Testis (tissue), 3 donors: ENCODE measurements around the gene TAS1R1. TPM values are rescaled to one million over a fixed set of nuclear protein-coding genes. Genes with fewer than 3 reads are reported as not detected.

ENCODE experiments used
- DNase-seq: peaks from one replicate; pipeline ENCODE4 v3.0.0-alpha.2; 2019
- H3K27ac ChIP-seq, 2 donors: fragments of 200-600 bp; sonication (generic); one replicate each; pipeline ENCODE4 v1.5.1; 2019
- H3K27me3 ChIP-seq: fragments of 200-600 bp; sonication (generic); one replicate; pipeline ENCODE4 v1.5.1; 2019
- H3K36me3 ChIP-seq: fragments of 200-600 bp; sonication (generic); one replicate; pipeline ENCODE4 v1.5.1; 2017; ENCODE audit warnings: low read depth; ENCODE audit errors: missing control alignments
- H3K4me1 ChIP-seq: fragments of 200-600 bp; sonication (generic); one replicate; pipeline ENCODE4 v1.5.1; 2019
- H3K4me3 ChIP-seq, 2 donors: fragments of 200-600 bp; sonication (generic); one replicate each; pipeline ENCODE4 v1.5.1; 2017 to 2019
- H3K9me3 ChIP-seq: fragments of 200-600 bp; sonication (generic); one replicate; pipeline ENCODE4 v1.5.1; 2017
- POLR2A ChIP-seq: fragments of 450-650 bp; IDR thresholded peaks from one replicate; pipeline ENCODE4 v1.6.1; 2017; ENCODE audit warnings: antibody characterized with exemption, mild to moderate bottlenecking, moderate library complexity
- WGBS, 2 donors: methylation state at CpG; one replicate each; pipeline ENCODE4 v1.1.5; 2018; 5-methylcytosine and 5-hydroxymethylcytosine counted together
- intact Hi-C: fragments of 100-400 bp; cut with DNase I; formaldehyde crosslinking; loops from one replicate; pipeline ENCODE4 v1.15.1; 2023; ENCODE audit warnings: low total_unique reads
- polyA plus RNA-seq: library from polyadenylated mRNA; stranded (reverse); fragments of 350-450 nt; fragmentation: Illumina TruSeq; extraction: RNeasy Lipid Tissue Mini Kit (QIAGEN cat#74804); gene quantifications from one replicate; pipeline ENCODE4 v1.2.3, GENCODE V29; 2014; ENCODE audit warnings: low read depth, low replicate concordance; ENCODE audit not compliant: insufficient read depth
- total RNA-seq, 2 donors: library from RNA; depleted of rRNA; stranded (reverse); fragments of >200 nt; gene quantifications; one replicate each; pipeline ENCODE4 v1.2.3, GENCODE V29; 2016
- TF ChIP-seq, protein P1 (sequence below), 3 experiments: fragments of 450-650 bp in 2 of 3; fragments of 200-600 bp in 1 of 3; sonication (generic) in 1 of 3; IDR thresholded peaks; one replicate each; pipeline ENCODE4 v1.5.1; 2016 to 2019; ENCODE audit warnings: antibody characterized with exemption in 3 of 3, mild to moderate bottlenecking in 2 of 3, moderate library complexity in 1 of 3

Gene TAS1R1
- total and polyA plus RNA-seq, 3 donors from 2014 or later, result 5.1 to 5.6 (median 5.3) TPM

DNA sequence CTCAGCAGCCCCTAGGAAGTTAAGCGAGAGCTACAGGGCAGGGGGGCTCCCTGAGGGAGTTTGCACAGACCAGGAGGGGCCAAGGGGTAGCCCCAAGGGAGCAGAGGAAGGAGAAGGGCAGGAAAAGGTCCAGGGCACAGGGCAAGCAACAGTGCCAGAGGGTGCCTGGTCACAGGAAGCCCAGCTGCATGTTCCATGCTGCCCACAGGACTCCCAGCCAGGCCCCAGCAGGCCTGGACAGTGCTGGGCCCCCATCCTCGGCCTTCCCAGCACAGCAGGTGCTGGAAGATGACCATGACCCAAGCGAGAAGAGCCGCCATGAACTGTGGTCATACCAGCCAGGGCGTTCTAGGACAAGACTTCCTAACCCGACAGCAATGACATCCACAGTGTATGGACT lies 36.5 kb downstream of the TAS1R1 start:
- no peak for DNase-seq
- Histone ChIP-seq H3K27ac (peak overlapping the region in 1 of 2 donors; percentile 14), H3K4me3 (no peak overlapping the region), H3K4me1 (peaks cover 13% of the 10 kb centered on the region), H3K27me3 (no peaks in the 10 kb centered on the region), H3K36me3 (no peaks in the 10 kb centered on the region), H3K9me3 (no peaks in the 10 kb centered on the region)
- WGBS, 2 donors, result 71 to 83% methylated on average over 1 to 6 of the region's 6 CpGs
- intact Hi-C loops, result no loop called here
- TF ChIP-seq, protein P1, sequence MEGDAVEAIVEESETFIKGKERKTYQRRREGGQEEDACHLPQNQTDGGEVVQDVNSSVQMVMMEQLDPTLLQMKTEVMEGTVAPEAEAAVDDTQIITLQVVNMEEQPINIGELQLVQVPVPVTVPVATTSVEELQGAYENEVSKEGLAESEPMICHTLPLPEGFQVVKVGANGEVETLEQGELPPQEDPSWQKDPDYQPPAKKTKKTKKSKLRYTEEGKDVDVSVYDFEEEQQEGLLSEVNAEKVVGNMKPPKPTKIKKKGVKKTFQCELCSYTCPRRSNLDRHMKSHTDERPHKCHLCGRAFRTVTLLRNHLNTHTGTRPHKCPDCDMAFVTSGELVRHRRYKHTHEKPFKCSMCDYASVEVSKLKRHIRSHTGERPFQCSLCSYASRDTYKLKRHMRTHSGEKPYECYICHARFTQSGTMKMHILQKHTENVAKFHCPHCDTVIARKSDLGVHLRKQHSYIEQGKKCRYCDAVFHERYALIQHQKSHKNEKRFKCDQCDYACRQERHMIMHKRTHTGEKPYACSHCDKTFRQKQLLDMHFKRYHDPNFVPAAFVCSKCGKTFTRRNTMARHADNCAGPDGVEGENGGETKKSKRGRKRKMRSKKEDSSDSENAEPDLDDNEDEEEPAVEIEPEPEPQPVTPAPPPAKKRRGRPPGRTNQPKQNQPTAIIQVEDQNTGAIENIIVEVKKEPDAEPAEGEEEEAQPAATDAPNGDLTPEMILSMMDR (IDR thresholded peaks at IDR 0.05), result no peak
- TF ChIP-seq POLR2A, result no peak

DNA sequence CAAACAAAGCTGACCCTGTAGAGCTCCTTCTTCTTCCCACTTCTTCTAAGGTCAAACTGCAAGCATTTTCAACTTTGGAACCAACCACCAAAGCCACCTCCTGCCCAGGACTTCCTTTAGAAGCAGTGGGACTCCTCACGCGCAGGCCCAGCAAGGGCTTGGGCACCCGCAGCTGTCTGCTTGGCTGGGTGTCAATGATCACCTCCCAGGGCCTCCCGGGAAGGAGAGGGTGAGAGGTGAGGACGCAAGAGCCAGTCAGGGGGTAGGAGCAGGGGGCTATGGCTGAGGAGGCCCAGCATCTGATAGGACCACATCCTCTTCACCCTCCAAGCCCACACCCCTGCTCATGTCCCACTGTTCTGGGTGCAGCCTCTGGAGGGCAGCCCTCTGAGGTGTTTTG lies 37.3 kb downstream of the TAS1R1 start:
- DNase-seq, result no peak
- no peak for TF ChIP-seq POLR2A
- TF ChIP-seq, protein P1 (IDR thresholded peaks at IDR 0.05), result no peak
- Histone ChIP-seq H3K4me3 (no peak overlapping the region), H3K4me1 (peaks cover 19% of the 10 kb centered on the region), H3K36me3 (no peaks in the 10 kb centered on the region), H3K27ac (no peak overlapping the region), H3K27me3 (no peaks in the 10 kb centered on the region), H3K9me3 (no peaks in the 10 kb centered on the region)
- intact Hi-C loops, result no loop called here
- WGBS, 2 donors, result 42 to 90% methylated on average over 3 to 5 of the region's 5 CpGs

DNA sequence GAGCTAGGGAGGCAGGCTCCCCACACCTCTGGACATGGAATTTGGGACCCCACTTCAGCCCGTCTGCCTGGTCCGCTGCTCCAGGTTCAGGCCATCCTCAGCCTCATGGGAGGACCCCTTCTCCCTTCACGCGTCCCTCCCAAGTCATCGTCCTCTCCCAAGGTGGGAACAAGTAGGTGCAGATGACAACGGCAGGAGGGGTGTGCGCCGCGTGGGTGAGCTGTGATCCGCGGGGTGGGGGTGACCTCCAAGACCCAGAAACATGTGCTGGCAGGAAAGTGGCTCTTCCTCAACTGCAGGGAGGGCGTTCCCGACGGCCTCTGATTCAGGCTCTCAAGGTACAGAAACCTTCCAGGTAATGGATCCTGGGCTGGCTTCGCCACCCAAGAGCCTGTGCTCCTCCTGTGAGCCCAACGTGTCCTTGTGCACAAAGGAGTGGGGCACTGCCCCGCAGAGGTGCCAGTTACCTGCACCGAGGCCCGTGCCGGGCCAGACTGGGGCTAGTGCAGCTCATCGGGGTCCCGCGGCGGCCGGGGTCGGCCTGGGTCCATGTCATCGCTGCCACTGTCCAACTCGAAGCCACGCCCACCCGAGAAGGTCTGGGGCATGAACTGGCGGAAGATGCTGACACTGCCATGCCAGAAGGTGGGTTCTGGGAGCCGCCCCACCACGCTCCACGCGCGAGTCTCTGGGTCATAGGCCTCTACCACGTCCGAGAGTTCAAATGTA lies 37.9 kb downstream of the TAS1R1 start:
- no peak overlapping the region for H3K4me3 ChIP-seq
- no peaks in the 10 kb centered on the region for H3K27me3 ChIP-seq
- H3K27ac ChIP-seq, result no peak overlapping the region
- H3K4me1 ChIP-seq, result peaks cover 18% of the 10 kb centered on the region
- TF ChIP-seq, protein P1 (IDR thresholded peaks at IDR 0.05), result no peak
- no peak for TF ChIP-seq POLR2A
- DNase-seq, result no peak
- intact Hi-C loops, result no loop called here
- 89 to 92% methylated on average over 6 to 38 of the region's 38 CpGs for WGBS, 2 donors
- H3K36me3 ChIP-seq, result no peaks in the 10 kb centered on the region
- no peaks in the 10 kb centered on the region for H3K9me3 ChIP-seq

DNA sequence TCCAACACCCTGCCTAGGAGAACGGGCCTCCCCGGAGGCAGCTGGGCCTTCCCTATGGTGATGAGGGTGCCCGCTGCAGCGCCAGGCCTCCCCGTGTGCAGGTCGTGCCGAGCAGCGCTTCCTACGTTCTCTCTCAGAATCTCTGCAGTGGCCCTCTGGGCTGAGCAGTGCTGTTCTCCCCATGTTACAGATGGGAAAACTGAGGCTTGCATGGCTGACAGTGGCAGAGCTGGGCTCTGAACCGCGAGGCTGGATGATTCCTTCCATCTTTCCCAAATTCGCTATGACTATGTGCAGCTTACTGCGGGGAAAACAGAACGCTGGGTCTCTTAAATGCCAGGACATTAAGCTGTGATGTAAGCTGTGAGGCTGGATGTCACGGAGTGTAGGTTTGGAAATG lies 38.7 kb downstream of the TAS1R1 start:
- intact Hi-C loops, result no loop called here
- no peaks in the 10 kb centered on the region for H3K36me3 ChIP-seq
- WGBS, 2 donors, result 91 to 95% methylated on average over 8 to 15 of the region's 15 CpGs

More for the DNA sequence above, 38.7 kb downstream of the TAS1R1 start:
- H3K9me3 ChIP-seq, result no peaks in the 10 kb centered on the region
- H3K27ac ChIP-seq, result no peak overlapping the region
- H3K27me3 ChIP-seq, result no peaks in the 10 kb centered on the region
- DNase-seq, result no peak
- peaks cover 15% of the 10 kb centered on the region for H3K4me1 ChIP-seq
- H3K4me3 ChIP-seq, result no peak overlapping the region
- no peak for TF ChIP-seq POLR2A
- TF ChIP-seq, protein P1 (IDR thresholded peaks at IDR 0.05), result no peak
